ENCODE measurements around the gene ARID5A. TPM values are rescaled to one million over a fixed set of nuclear protein-coding genes. Genes with fewer than 3 reads are reported as not detected.

The ARID5A gene
- total RNA-seq, 1 donor from 2014 or later: 17.3 TPM

DNA sequence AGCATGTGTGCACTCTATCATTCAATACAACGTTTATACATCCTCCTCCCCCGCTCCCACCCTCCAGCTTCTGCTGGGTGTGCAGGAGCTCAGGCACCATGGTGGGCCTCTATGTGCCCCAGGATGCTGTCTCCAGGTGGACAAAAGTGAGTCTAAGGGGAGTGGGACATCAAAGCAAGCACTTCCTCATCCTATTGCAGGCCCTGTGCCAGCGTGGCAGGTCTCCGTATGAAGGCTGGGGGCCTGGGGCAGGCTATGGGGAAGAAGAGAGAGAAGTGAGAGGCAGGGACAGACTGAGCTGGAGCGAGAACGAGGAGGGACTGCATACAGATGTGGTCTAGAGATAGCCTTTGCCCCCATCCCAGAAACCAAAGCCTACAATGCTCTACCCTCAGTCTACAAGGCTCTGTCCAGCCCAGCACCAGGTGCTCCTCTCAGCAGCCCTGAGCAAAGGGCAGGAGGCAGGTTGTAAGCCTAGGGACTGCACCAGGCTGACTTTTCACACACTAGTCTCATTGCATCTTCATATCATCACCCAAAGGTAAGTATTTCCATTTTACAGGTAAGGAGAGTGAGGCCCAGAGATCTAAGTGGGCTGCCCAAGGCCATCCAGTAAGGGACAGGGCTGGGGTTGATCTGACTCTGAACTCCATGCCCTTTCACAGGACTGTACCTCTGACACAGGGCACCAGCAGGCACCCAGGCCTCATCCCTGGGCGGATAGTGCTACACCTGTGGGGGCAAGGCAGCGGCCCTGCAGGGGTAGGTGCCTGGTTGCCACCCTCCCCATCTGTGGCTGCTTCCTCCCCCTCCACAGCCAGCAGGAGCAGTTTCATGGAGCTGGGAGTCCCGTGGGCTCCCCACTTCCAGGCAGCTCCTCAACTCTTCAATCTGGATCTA, 14.0 kb upstream of the ARID5A start:
- no peak for DNase-seq
- H3K4me3 ChIP-seq: no peak overlapping the region

GRCh38 chr2:96523659-96524481, 12.7 kb upstream of the ARID5A start:
- intact Hi-C loops (cut with micrococcal nuclease): no loop called here
- H3K27me3 ChIP-seq (ENCODE audit: low read depth): no peaks in the 10 kb centered on the region
- H3K36me3 ChIP-seq: no peaks in the 10 kb centered on the region
- peaks cover 8% of the 10 kb centered on the region for H3K9me3 ChIP-seq (replicated peaks)
- H3K27ac ChIP-seq (replicated peaks): no peak overlapping the region
- DNase-seq: no peak
- TF ChIP-seq, protein P1, sequence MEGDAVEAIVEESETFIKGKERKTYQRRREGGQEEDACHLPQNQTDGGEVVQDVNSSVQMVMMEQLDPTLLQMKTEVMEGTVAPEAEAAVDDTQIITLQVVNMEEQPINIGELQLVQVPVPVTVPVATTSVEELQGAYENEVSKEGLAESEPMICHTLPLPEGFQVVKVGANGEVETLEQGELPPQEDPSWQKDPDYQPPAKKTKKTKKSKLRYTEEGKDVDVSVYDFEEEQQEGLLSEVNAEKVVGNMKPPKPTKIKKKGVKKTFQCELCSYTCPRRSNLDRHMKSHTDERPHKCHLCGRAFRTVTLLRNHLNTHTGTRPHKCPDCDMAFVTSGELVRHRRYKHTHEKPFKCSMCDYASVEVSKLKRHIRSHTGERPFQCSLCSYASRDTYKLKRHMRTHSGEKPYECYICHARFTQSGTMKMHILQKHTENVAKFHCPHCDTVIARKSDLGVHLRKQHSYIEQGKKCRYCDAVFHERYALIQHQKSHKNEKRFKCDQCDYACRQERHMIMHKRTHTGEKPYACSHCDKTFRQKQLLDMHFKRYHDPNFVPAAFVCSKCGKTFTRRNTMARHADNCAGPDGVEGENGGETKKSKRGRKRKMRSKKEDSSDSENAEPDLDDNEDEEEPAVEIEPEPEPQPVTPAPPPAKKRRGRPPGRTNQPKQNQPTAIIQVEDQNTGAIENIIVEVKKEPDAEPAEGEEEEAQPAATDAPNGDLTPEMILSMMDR (IDR thresholded peaks at IDR 0.05; ENCODE audit: borderline replicate concordance): no peak
- no peak overlapping the region for H3K4me3 ChIP-seq
- peaks cover 22% of the 10 kb centered on the region for H3K4me1 ChIP-seq

More for the DNA sequence above, 14.0 kb upstream of the ARID5A start:
- Histone ChIP-seq H3K27ac (replicated peaks) (no peak overlapping the region), H3K36me3 (no peaks in the 10 kb centered on the region), H3K27me3 (ENCODE audit: low read depth) (no peaks in the 10 kb centered on the region), H3K9me3 (replicated peaks) (peaks cover 10% of the 10 kb centered on the region), H3K4me1 (peaks cover 9% of the 10 kb centered on the region)
- TF ChIP-seq, protein P1 (IDR thresholded peaks at IDR 0.05; ENCODE audit: borderline replicate concordance): no peak
- intact Hi-C loops (cut with micrococcal nuclease): no loop called here

- no peak for DNase-seq
- Histone ChIP-seq H3K4me3 (no peak overlapping the region), H3K27me3 (ENCODE audit: low read depth) (no peaks in the 10 kb centered on the region), H3K36me3 (no peaks in the 10 kb centered on the region), H3K9me3 (replicated peaks) (peaks cover 8% of the 10 kb centered on the region), H3K27ac (replicated peaks) (no peak overlapping the region), H3K4me1 (peaks cover 30% of the 10 kb centered on the region)
- TF ChIP-seq, protein P1 (IDR thresholded peaks at IDR 0.05; ENCODE audit: borderline replicate concordance): no peak
- intact Hi-C loops (cut with micrococcal nuclease): no loop called here
Measured at GRCh38 chr2:96524482-96525210, 11.9 kb upstream of the ARID5A start.

DNA sequence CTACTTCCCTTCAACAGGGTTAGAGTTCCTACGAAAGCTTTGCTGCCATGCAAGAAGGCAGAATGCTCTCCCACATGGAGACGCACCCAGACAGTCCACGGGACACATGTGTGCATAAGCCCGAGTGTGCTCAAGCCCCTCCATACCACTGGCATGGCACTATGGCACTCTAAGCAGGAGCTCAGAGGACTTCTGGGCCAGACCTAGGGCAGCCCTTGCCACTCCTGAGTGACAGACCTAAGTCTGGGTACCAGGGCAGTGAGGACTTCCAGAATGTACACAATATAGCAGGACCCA, 11.4 kb upstream of the ARID5A start:
- Histone ChIP-seq H3K27me3 (ENCODE audit: low read depth) (no peaks in the 10 kb centered on the region), H3K9me3 (replicated peaks) (peaks cover 6% of the 10 kb centered on the region), H3K36me3 (no peaks in the 10 kb centered on the region), H3K4me3 (no peak overlapping the region), H3K27ac (replicated peaks) (no peak overlapping the region), H3K4me1 (peaks cover 35% of the 10 kb centered on the region)
- TF ChIP-seq, protein P1 (IDR thresholded peaks at IDR 0.05; ENCODE audit: borderline replicate concordance): no peak
- no peak for DNase-seq
- intact Hi-C loops (cut with micrococcal nuclease): no loop called here

DNA sequence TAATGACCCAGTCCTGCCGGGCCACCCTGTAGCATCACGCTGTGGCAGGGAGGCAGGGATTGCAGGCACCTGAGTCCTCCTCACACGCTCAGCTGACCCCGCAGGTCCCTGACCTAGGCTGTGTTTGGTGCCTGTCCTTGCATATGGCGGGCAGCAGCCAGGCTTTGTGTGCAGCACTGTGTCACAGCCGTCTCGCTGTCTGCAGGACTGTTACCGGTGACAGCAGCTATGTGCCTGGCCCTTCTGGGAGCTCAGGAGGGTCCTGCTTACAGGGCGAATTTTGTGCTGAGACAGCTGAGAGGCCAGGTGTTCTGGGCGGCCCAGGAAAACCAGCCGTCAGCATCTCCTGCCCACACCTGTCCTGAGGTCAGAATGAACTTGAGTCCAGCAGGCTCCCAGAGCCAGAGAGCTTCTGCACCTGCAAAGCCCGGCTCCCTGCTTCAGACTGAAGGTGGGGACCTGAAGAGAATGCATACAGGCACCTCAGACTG, 10.4 kb upstream of the ARID5A start:
- intact Hi-C loops (cut with micrococcal nuclease): no loop called here
- Histone ChIP-seq H3K36me3 (no peaks in the 10 kb centered on the region), H3K9me3 (replicated peaks) (no peaks in the 10 kb centered on the region), H3K4me3 (no peak overlapping the region), H3K27ac (replicated peaks) (no peak overlapping the region), H3K27me3 (ENCODE audit: low read depth) (no peaks in the 10 kb centered on the region), H3K4me1 (peaks cover 44% of the 10 kb centered on the region)
- no peak for DNase-seq
- TF ChIP-seq, protein P1 (IDR thresholded peaks at IDR 0.05; ENCODE audit: borderline replicate concordance): no peak

All from left ventricle myocardium inferior (tissue), 1 donor.